Heart right ventricle (tissue), 16 donors: ENCODE measurements around the gene FBP2. TPM values are rescaled to one million over a fixed set of nuclear protein-coding genes. Genes with fewer than 3 reads are reported as not detected.

Source experiments
- ATAC-seq, 8 donors: fragments of 200-7000 bp; cut with Tn5 transposase; one replicate each; pipeline ENCODE4 v1.9.1; 2020; ENCODE audit warnings: mild to moderate bottlenecking in 8 of 8, moderate library complexity in 8 of 8, moderate number of reproducible peaks in 1 of 8
- DNase-seq, 2 donors: peaks; one replicate each; pipeline ENCODE4 v3.0.0-alpha.2; 2020
- H3K27ac ChIP-seq, 10 donors: fragments of 200-600 bp; sonication (generic) in 2 of 10; one replicate each; pipeline versions ENCODE4 v1.5.0 to v1.8.0; 2020 to 2022; ENCODE audit warnings: mild to moderate bottlenecking in 3 of 10
- H3K27me3 ChIP-seq, 7 donors: fragments of 200-600 bp; one replicate each; pipeline ENCODE4 v1.8.0; 2021 to 2022; ENCODE audit warnings: mild to moderate bottlenecking in 2 of 7
- H3K36me3 ChIP-seq, 9 donors: fragments of 200-600 bp; sonication (generic) in 1 of 9; one replicate each; pipeline versions ENCODE4 v1.5.0 to v1.8.0; 2020 to 2022; ENCODE audit warnings: mild to moderate bottlenecking in 2 of 9
- H3K4me1 ChIP-seq, 9 donors: fragments of 200-600 bp; sonication (generic) in 1 of 9; one replicate each; pipeline versions ENCODE4 v1.5.0 to v1.8.0; 2020 to 2022; ENCODE audit warnings: mild to moderate bottlenecking in 4 of 9
- H3K4me3 ChIP-seq, 10 donors: fragments of 200-600 bp; sonication (generic) in 2 of 10; one replicate each; pipeline versions ENCODE4 v1.5.0 to v1.8.0; 2020 to 2022; ENCODE audit warnings: mild to moderate bottlenecking in 7 of 10, moderate library complexity in 2 of 10
- H3K9me3 ChIP-seq, 11 donors: fragments of 200-600 bp in 10 of 11; sonication (generic) in 2 of 11; one replicate each; pipeline versions ENCODE4 v1.5.0 to v1.8.0; 2013 to 2022; ENCODE audit warnings: mild to moderate bottlenecking in 2 of 11, control low read depth in 1 of 11, moderate library complexity in 1 of 11
- CTCF ChIP-seq, 9 donors: fragments of 200-600 bp; sonication (generic) in 2 of 9; IDR thresholded peaks; one replicate each; pipeline versions ENCODE4 v1.5.0 to v1.8.0; 2021 to 2022; ENCODE audit warnings: antibody characterized with exemption in 9 of 9, mild to moderate bottlenecking in 5 of 9, moderate library complexity in 1 of 9
- WGBS, 2 donors: extraction: QIAGEN DNeasy Blood & Tissue Kit; methylation state at CpG; one replicate each; pipeline ENCODE4 v1.1.7; 2013; ENCODE audit warnings: inconsistent platforms in 1 of 2; 5-methylcytosine and 5-hydroxymethylcytosine counted together
- intact Hi-C, 10 donors: fragments of 100-400 bp; cut with DNase I; formaldehyde crosslinking; loops; one replicate each; pipeline versions ENCODE4 v1.11.1 to v1.14.2; 2022
- polyA plus RNA-seq, 2 donors: library from polyadenylated mRNA; stranded (reverse); fragments of 200-250 nt; gene quantifications; one replicate each; pipeline ENCODE4 v1.2.3, GENCODE V29; 2013
- total RNA-seq, 10 donors: library from RNA; stranded (reverse); fragmentation: NEBNext Ultra II Directional in 3 of 10; extraction: Animal tissue kit (Norgen Biotek cat#: 25700) in 3 of 10; gene quantifications; one replicate each; pipeline versions ENCODE4 v1.2.1 to v1.2.4, GENCODE V29; 2021 to 2023
- donor health status: Arrhythmogenic right ventricular cardiomyopathy.
- donor health status: ischemic (EF 13 %, LVEDD 7.1; RV severe dilation, severe dysfunction).
- donor health status: healthy with polysubstance abuse.
- donor health status: DM: no; HTN: yes; CAD: no.
- donor health status: DM: no; HTN: no; CAD: no.
- donor health status: ischemic (EF 25% LVEDD 6.9; RV normal size, moderate dysfunction).
- donor health status: ischemic (EF 25% LVEDD 5.7; RV mildly dilated, moderate dysfunction).
- donor health status: healthy.
- donor health status: DM: yes; HTN: yes; CAD: no.
- donor health status: Ischemic cardiomyopathy.
- donor health status: ischemic (EF 35%, LVEDD 5.7; RV mildly dilated, moderate dysfunction).
- donor health status: nonischemic (EF 11% LVEDD 7.7; RV severe dilation, severe dysfunction).
- donor health status: DM: yes; HTN: yes; CAD: no.
- donor health status: PGD.
- donor health status: ischemic (EF 29% LVEDD 5.4; RV normal size, mild dysfunction).
- donor health status: nonischemic (EF 23%, LVEDD 6.1; RV moderate dilation, normal function).

FBP2 gene
- total and polyA plus RNA-seq, 12 donors: 0.04 to 0.51 TPM; not detected in 10

GRCh38 chr9:94581728-94582127 is 11.9 kb downstream of the FBP2 start:
- H3K4me3 ChIP-seq: no peak overlapping the region
- 89 to 94% methylated on average over 5 of the region's 5 CpGs for WGBS, 2 donors
- intact Hi-C loops: no loop called here
- no peaks in the 10 kb centered on the region for H3K9me3 ChIP-seq
- no peaks in the 10 kb centered on the region for H3K4me1 ChIP-seq
- no peak for TF ChIP-seq CTCF (IDR thresholded peaks at IDR 0.05)
- no peaks in the 10 kb centered on the region for H3K36me3 ChIP-seq
- H3K27ac ChIP-seq: no peak overlapping the region
- DNase-seq (no peak), ATAC-seq (no peak)
- H3K27me3 ChIP-seq: peaks cover 0 to 8% (median 0%) of the 10 kb centered on the region in 7 donors

GRCh38 chr9:94577571-94577970 is 16.1 kb downstream of the FBP2 start:
- Histone ChIP-seq H3K27ac (no peak overlapping the region), H3K27me3 (no peaks in the 10 kb centered on the region), H3K36me3 (no peaks in the 10 kb centered on the region), H3K9me3 (no peaks in the 10 kb centered on the region), H3K4me3 (no peak overlapping the region), H3K4me1 (no peaks in the 10 kb centered on the region)
- DNase-seq (no peak), ATAC-seq (no peak)
- TF ChIP-seq CTCF (IDR thresholded peaks at IDR 0.05): no peak
- intact Hi-C loops: no loop called here
- WGBS, 2 donors: 42 to 46% methylated on average over 2 of the region's 2 CpGs

- Histone ChIP-seq H3K9me3 (no peaks in the 10 kb centered on the region), H3K27me3 (no peaks in the 10 kb centered on the region), H3K4me3 (no peak overlapping the region), H3K4me1 (no peaks in the 10 kb centered on the region), H3K27ac (no peak overlapping the region), H3K36me3 (no peaks in the 10 kb centered on the region)
- 11 to 21% methylated on average over 1 of the region's 1 CpG for WGBS, 2 donors
- ATAC-seq (no peak), DNase-seq (no peak)
- no peak for TF ChIP-seq CTCF (IDR thresholded peaks at IDR 0.05)
- intact Hi-C loops: no loop called here
These were observed 16.6 kb downstream of the FBP2 start for GRCh38 chr9:94577036-94577435.

GRCh38 chr9:94576131-94576530 is 17.5 kb downstream of the FBP2 start:
- no peaks in the 10 kb centered on the region for H3K4me1 ChIP-seq
- H3K36me3 ChIP-seq: no peaks in the 10 kb centered on the region
- no peaks in the 10 kb centered on the region for H3K27me3 ChIP-seq
- ATAC-seq (no peak), DNase-seq (no peak)
- 72 to 81% methylated on average over 2 of the region's 2 CpGs for WGBS, 2 donors
- no peak overlapping the region for H3K27ac ChIP-seq
- intact Hi-C loops: no loop called here
- H3K9me3 ChIP-seq: no peaks in the 10 kb centered on the region
- no peak overlapping the region for H3K4me3 ChIP-seq
- TF ChIP-seq CTCF (IDR thresholded peaks at IDR 0.05): no peak
